ENCODE measurements around the gene FAM83G.

Gene FAM83G

GRCh38 chr17:19010729-19011505 lies 6.4 kb upstream of the FAM83G start:
- DNase-seq (ENCODE audit: low read depth in 1 of 2, low spot score in 1 of 2), result no peak

- no peak for DNase-seq (ENCODE audit: low read depth in 1 of 2, low spot score in 1 of 2)
These were observed 5.4 kb upstream of the FAM83G start for GRCh38 chr17:19009970-19010369.

- DNase-seq (ENCODE audit: low read depth in 1 of 2, low spot score in 1 of 2), result no peak
These were observed 2.1 kb upstream of the FAM83G start for GRCh38 chr17:19006698-19007097.

- no peak for DNase-seq (ENCODE audit: low read depth in 1 of 2, low spot score in 1 of 2)
These were observed 1.3 kb upstream of the FAM83G start for GRCh38 chr17:19005789-19006430.

- DNase-seq (ENCODE audit: low read depth in 1 of 2, low spot score in 1 of 2), result no peak
These were observed 691 bp upstream of the FAM83G start for GRCh38 chr17:19005137-19005773.

GRCh38 chr17:19003543-19004420 lies 782 bp downstream of the FAM83G start:
- peak; percentile 33 to 37 for DNase-seq (ENCODE audit: low read depth in 1 of 2, low spot score in 1 of 2)

GRCh38 chr17:19002805-19003542 lies 1.6 kb downstream of the FAM83G start:
- no peak for DNase-seq (ENCODE audit: low read depth in 1 of 2, low spot score in 1 of 2)

GRCh38 chr17:19001907-19002590 lies 2.5 kb downstream of the FAM83G start:
- no peak for DNase-seq (ENCODE audit: low read depth in 1 of 2, low spot score in 1 of 2)

GRCh38 chr17:19000531-19001325 lies 3.8 kb downstream of the FAM83G start:
- no peak for DNase-seq (ENCODE audit: low read depth in 1 of 2, low spot score in 1 of 2)

- DNase-seq (ENCODE audit: low read depth in 1 of 2, low spot score in 1 of 2), result no peak
These were observed 4.7 kb downstream of the FAM83G start for GRCh38 chr17:18999911-19000310.

- no peak for DNase-seq (ENCODE audit: low read depth in 1 of 2, low spot score in 1 of 2)
These were observed 5.2 kb downstream of the FAM83G start for GRCh38 chr17:18999394-18999793.

- DNase-seq (ENCODE audit: low read depth in 1 of 2, low spot score in 1 of 2), result no peak
These were observed 6.8 kb downstream of the FAM83G start for GRCh38 chr17:18997650-18998196.

- DNase-seq (ENCODE audit: low read depth in 1 of 2, low spot score in 1 of 2), result no peak
These were observed 8.1 kb downstream of the FAM83G start for GRCh38 chr17:18996458-18996857.

GRCh38 chr17:18995220-18995619 lies 9.3 kb downstream of the FAM83G start:
- no peak for DNase-seq (ENCODE audit: low read depth in 1 of 2, low spot score in 1 of 2)

GRCh38 chr17:18994631-18995030 lies 9.9 kb downstream of the FAM83G start:
- no peak for DNase-seq (ENCODE audit: low read depth in 1 of 2, low spot score in 1 of 2)

- DNase-seq (ENCODE audit: low read depth in 1 of 2, low spot score in 1 of 2), result no peak
These were observed 10.5 kb downstream of the FAM83G start for GRCh38 chr17:18993905-18994526.

GRCh38 chr17:18992454-18993130 lies 12.0 kb downstream of the FAM83G start:
- DNase-seq (ENCODE audit: low read depth in 1 of 2, low spot score in 1 of 2), result no peak
